SK-N-SH treated with all-trans-retinoic acid at 6 μM for 48 hours (cell line): ENCODE measurements around the gene UHMK1.

ENCODE experiments used
- ATAC-seq: fragments of 200-7000 bp; cut with Tn5 transposase; 3 replicates; pipeline ENCODE4 v1.9.1; 2020; ENCODE audit warnings: mild to moderate bottlenecking, moderate library complexity
- ARNTL ChIP-seq: fragments of 450-650 bp; formaldehyde crosslinking; IDR thresholded peaks from 2 replicates; pipeline ENCODE4 v1.5.0; 2020; ENCODE audit warnings: low read depth, mild to moderate bottlenecking, moderate library complexity, borderline replicate concordance
- BACH2 ChIP-seq: fragments of 250-450 bp; sonication (Bioruptor Pico); IDR thresholded peaks from 2 replicates; pipeline ENCODE4 v1.9.0; 2021; ENCODE audit warnings: mild to moderate bottlenecking, borderline replicate concordance
- CSDC2 ChIP-seq: fragments of 250-450 bp; sonication (Bioruptor Pico); IDR thresholded peaks from 2 replicates; pipeline ENCODE4 v1.5.0; 2020; ENCODE audit warnings: mild to moderate bottlenecking, moderate library complexity
- ESRRG ChIP-seq: fragments of 250-450 bp; sonication (Bioruptor Pico); IDR thresholded peaks from 2 replicates; pipeline ENCODE4 v1.6.1; 2021; ENCODE audit warnings: mild to moderate bottlenecking
- GLIS3 ChIP-seq: fragments of 250-450 bp; sonication (Bioruptor Pico); IDR thresholded peaks from 2 replicates; pipeline ENCODE4 v1.5.0; 2020; ENCODE audit warnings: mild to moderate bottlenecking, moderate library complexity
- ISL1 ChIP-seq: fragments of 250-450 bp; sonication (Bioruptor Pico); IDR thresholded peaks from 2 replicates; pipeline ENCODE4 v2.1.2; 2022; ENCODE audit warnings: mild to moderate bottlenecking, moderate library complexity
- OSR1 ChIP-seq: fragments of 250-450 bp; sonication (Bioruptor Pico); IDR thresholded peaks from 2 replicates; pipeline ENCODE4 v1.8.0; 2022; ENCODE audit warnings: moderate library complexity, mild to moderate bottlenecking, inconsistent platforms
- PPARA ChIP-seq: fragments of 250-450 bp; sonication (Bioruptor Pico); IDR thresholded peaks from 2 replicates; pipeline ENCODE4 v1.5.0; 2020; ENCODE audit warnings: mild to moderate bottlenecking, borderline replicate concordance
- RARB ChIP-seq: fragments of 250-450 bp; sonication (Bioruptor Pico); IDR thresholded peaks from 2 replicates; pipeline ENCODE4 v1.8.0; 2021; ENCODE audit warnings: mild to moderate bottlenecking, moderate library complexity
- SNAI2 ChIP-seq: fragments of 250-450 bp; sonication (Bioruptor Pico); IDR thresholded peaks from 2 replicates; pipeline ENCODE4 v1.5.0; 2020; ENCODE audit warnings: mild to moderate bottlenecking, moderate library complexity
- TCF4 ChIP-seq: fragments of 250-450 bp; sonication (Bioruptor Pico); IDR thresholded peaks from 2 replicates; pipeline ENCODE4 v1.8.0; 2021; ENCODE audit warnings: mild to moderate bottlenecking, moderate library complexity, borderline replicate concordance
- TOX ChIP-seq: fragments of 250-450 bp; sonication (Bioruptor Pico); IDR thresholded peaks from 2 replicates; pipeline ENCODE4 v1.8.0; 2021; ENCODE audit warnings: mild to moderate bottlenecking, moderate library complexity, borderline replicate concordance
- ZC3H10 ChIP-seq: fragments of 250-450 bp; sonication (Bioruptor Pico); IDR thresholded peaks from 2 replicates; pipeline ENCODE4 v1.5.1; 2021; ENCODE audit warnings: mild to moderate bottlenecking, moderate library complexity
- ZFP3 ChIP-seq: fragments of 250-450 bp; sonication (Bioruptor Pico); IDR thresholded peaks from 2 replicates; pipeline ENCODE4 v1.5.0; 2020; ENCODE audit warnings: mild to moderate bottlenecking, moderate library complexity
- ZFP30 ChIP-seq: fragments of 450-650 bp; formaldehyde crosslinking; IDR thresholded peaks from 2 replicates; pipeline ENCODE4 v1.5.0; 2022; ENCODE audit warnings: mild to moderate bottlenecking, moderate library complexity
- ZNF565 ChIP-seq: fragments of 450-650 bp; formaldehyde crosslinking; conservative IDR thresholded peaks from 2 replicates; pipeline ENCODE4 v1.5.0; 2020; ENCODE audit warnings: low read depth, mild to moderate bottlenecking, moderate library complexity
- ZNF70 ChIP-seq: fragments of 450-650 bp; formaldehyde crosslinking; IDR thresholded peaks from 2 replicates; pipeline ENCODE4 v1.5.0; 2020; ENCODE audit warnings: mild to moderate bottlenecking, moderate library complexity
- ZNF8 ChIP-seq: fragments of 450-650 bp; formaldehyde crosslinking; IDR thresholded peaks from 2 replicates; pipeline ENCODE4 v1.5.0; 2020; ENCODE audit warnings: mild to moderate bottlenecking, moderate library complexity
- TF ChIP-seq, protein P1 (sequence below): fragments of 250-450 bp; sonication (Bioruptor Pico); IDR thresholded peaks from 2 replicates; pipeline ENCODE4 v1.5.1; 2021; ENCODE audit warnings: mild to moderate bottlenecking, moderate library complexity
- TF ChIP-seq, protein P2 (sequence below): fragments of 250-450 bp; sonication (Bioruptor Pico); IDR thresholded peaks from 2 replicates; pipeline ENCODE4 v1.5.0; 2020; ENCODE audit warnings: mild to moderate bottlenecking, moderate library complexity
- TF ChIP-seq, protein P3 (sequence below): fragments of 250-450 bp; sonication (Bioruptor Pico); IDR thresholded peaks from 2 replicates; pipeline ENCODE4 v1.5.1; 2020; ENCODE audit warnings: low read depth, mild to moderate bottlenecking, moderate library complexity
- TF ChIP-seq, protein P4 (sequence below): fragments of 250-450 bp; sonication (Bioruptor Pico); IDR thresholded peaks from 2 replicates; pipeline ENCODE4 v1.8.0; 2021; ENCODE audit warnings: low read depth, mild to moderate bottlenecking, moderate library complexity, borderline replicate concordance
- TF ChIP-seq, protein P5 (sequence below): fragments of 250-450 bp; sonication (Bioruptor Pico); IDR thresholded peaks from 2 replicates; pipeline ENCODE4 v1.8.0; 2020; ENCODE audit warnings: mild to moderate bottlenecking, moderate library complexity, borderline replicate concordance

UHMK1 gene

DNA sequence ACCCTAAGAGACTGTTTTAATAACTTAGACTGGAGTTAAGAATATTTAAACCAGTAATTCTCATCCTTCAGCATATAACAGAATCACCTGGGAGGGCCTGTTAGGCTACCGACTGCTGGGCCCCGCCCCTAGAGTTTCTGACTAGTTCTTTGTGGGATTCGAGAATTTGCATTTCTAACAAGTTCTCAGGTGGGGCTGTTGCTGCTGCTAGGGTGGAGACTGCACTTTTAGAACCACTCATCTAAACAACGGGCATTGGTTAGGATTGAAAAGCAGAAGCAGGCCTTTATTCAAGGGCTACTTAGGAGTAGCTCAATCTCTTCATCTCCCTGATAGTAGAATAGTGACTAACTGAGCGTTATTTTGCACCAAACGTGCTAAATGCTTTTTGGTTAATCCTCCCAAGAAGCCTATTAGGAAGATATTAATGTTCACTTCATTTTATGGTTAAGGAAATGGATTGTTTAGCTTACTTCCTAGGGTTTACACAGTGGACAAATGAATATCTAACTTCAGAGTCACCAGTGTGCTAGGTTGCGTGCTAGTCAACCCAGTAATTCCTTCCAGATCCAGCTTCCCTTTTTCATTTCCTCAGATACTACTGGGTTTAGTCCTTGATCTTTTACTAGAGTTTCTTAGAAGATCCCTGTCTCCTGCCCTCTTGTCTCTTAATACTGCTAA lies 32.8 kb downstream of the UHMK1 start:
- ATAC-seq: no peak
- TF ChIP-seq, protein P1, sequence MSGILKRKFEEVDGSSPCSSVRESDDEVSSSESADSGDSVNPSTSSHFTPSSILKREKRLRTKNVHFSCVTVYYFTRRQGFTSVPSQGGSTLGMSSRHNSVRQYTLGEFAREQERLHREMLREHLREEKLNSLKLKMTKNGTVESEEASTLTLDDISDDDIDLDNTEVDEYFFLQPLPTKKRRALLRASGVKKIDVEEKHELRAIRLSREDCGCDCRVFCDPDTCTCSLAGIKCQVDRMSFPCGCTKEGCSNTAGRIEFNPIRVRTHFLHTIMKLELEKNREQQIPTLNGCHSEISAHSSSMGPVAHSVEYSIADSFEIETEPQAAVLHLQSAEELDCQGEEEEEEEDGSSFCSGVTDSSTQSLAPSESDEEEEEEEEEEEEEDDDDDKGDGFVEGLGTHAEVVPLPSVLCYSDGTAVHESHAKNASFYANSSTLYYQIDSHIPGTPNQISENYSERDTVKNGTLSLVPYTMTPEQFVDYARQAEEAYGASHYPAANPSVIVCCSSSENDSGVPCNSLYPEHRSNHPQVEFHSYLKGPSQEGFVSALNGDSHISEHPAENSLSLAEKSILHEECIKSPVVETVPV (CRISPR knock-in tag): no peak
- TF ChIP-seq OSR1 (no peak), ZNF70 (CRISPR knock-in tag) (no peak), RARB (no peak), GLIS3 (CRISPR knock-in tag) (no peak), BACH2 (no peak), ZNF8 (no peak), TCF4 (CRISPR knock-in tag) (no peak), ISL1 (CRISPR knock-in tag) (no peak), PPARA (CRISPR knock-in tag) (no peak), CSDC2 (CRISPR knock-in tag) (no peak), ZFP3 (CRISPR knock-in tag) (no peak), SNAI2 (CRISPR knock-in tag) (no peak), ZFP30 (CRISPR knock-in tag) (no peak), ZC3H10 (CRISPR knock-in tag) (no peak), ARNTL (no peak)
- TF ChIP-seq, protein P2, sequence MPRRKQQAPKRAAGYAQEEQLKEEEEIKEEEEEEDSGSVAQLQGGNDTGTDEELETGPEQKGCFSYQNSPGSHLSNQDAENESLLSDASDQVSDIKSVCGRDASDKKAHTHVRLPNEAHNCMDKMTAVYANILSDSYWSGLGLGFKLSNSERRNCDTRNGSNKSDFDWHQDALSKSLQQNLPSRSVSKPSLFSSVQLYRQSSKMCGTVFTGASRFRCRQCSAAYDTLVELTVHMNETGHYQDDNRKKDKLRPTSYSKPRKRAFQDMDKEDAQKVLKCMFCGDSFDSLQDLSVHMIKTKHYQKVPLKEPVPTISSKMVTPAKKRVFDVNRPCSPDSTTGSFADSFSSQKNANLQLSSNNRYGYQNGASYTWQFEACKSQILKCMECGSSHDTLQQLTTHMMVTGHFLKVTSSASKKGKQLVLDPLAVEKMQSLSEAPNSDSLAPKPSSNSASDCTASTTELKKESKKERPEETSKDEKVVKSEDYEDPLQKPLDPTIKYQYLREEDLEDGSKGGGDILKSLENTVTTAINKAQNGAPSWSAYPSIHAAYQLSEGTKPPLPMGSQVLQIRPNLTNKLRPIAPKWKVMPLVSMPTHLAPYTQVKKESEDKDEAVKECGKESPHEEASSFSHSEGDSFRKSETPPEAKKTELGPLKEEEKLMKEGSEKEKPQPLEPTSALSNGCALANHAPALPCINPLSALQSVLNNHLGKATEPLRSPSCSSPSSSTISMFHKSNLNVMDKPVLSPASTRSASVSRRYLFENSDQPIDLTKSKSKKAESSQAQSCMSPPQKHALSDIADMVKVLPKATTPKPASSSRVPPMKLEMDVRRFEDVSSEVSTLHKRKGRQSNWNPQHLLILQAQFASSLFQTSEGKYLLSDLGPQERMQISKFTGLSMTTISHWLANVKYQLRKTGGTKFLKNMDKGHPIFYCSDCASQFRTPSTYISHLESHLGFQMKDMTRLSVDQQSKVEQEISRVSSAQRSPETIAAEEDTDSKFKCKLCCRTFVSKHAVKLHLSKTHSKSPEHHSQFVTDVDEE: no peak
- TF ChIP-seq, protein P3, sequence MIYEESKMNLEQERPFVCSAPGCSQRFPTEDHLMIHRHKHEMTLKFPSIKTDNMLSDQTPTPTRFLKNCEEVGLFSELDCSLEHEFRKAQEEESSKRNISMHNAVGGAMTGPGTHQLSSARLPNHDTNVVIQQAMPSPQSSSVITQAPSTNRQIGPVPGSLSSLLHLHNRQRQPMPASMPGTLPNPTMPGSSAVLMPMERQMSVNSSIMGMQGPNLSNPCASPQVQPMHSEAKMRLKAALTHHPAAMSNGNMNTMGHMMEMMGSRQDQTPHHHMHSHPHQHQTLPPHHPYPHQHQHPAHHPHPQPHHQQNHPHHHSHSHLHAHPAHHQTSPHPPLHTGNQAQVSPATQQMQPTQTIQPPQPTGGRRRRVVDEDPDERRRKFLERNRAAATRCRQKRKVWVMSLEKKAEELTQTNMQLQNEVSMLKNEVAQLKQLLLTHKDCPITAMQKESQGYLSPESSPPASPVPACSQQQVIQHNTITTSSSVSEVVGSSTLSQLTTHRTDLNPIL (CRISPR knock-in tag): no peak
- TF ChIP-seq, protein P4, sequence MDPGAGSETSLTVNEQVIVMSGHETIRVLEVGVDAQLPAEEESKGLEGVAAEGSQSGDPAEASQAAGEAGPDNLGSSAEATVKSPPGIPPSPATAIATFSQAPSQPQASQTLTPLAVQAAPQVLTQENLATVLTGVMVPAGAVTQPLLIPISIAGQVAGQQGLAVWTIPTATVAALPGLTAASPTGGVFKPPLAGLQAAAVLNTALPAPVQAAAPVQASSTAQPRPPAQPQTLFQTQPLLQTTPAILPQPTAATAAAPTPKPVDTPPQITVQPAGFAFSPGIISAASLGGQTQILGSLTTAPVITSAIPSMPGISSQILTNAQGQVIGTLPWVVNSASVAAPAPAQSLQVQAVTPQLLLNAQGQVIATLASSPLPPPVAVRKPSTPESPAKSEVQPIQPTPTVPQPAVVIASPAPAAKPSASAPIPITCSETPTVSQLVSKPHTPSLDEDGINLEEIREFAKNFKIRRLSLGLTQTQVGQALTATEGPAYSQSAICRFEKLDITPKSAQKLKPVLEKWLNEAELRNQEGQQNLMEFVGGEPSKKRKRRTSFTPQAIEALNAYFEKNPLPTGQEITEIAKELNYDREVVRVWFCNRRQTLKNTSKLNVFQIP: no peak
- TF ChIP-seq, protein P5, sequence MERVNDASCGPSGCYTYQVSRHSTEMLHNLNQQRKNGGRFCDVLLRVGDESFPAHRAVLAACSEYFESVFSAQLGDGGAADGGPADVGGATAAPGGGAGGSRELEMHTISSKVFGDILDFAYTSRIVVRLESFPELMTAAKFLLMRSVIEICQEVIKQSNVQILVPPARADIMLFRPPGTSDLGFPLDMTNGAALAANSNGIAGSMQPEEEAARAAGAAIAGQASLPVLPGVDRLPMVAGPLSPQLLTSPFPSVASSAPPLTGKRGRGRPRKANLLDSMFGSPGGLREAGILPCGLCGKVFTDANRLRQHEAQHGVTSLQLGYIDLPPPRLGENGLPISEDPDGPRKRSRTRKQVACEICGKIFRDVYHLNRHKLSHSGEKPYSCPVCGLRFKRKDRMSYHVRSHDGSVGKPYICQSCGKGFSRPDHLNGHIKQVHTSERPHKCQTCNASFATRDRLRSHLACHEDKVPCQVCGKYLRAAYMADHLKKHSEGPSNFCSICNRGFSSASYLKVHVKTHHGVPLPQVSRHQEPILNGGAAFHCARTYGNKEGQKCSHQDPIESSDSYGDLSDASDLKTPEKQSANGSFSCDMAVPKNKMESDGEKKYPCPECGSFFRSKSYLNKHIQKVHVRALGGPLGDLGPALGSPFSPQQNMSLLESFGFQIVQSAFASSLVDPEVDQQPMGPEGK: no peak

DNA sequence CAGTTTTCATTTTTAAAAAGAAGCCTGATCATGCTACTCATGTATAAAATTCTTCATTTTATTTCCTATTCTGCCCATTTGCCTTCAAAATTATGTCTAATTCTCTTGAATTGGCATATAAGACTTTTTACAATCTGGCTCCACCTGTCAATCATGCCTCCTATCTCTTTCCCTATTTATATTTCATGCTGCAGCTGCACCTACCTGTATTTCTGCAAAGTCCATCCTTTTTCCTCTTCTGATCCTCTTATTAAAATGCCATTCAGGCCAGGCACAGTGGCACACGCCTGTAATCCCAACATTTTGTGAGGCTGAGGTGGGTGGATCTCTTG lies 33.3 kb downstream of the UHMK1 start:
- ATAC-seq: no peak
- no peak for TF ChIP-seq ZFP3 (CRISPR knock-in tag)
- TF ChIP-seq ZNF565 (CRISPR knock-in tag): no peak
- TF ChIP-seq ISL1 (CRISPR knock-in tag): no peak
- TF ChIP-seq ARNTL: no peak
- TF ChIP-seq ZNF70 (CRISPR knock-in tag): no peak
- no peak for TF ChIP-seq ESRRG (CRISPR knock-in tag)
- TF ChIP-seq, protein P4: no peak
- TF ChIP-seq, protein P3 (CRISPR knock-in tag): no peak
- TF ChIP-seq ZFP30 (CRISPR knock-in tag): no peak
- no peak for TF ChIP-seq RARB
- no peak for TF ChIP-seq OSR1
- TF ChIP-seq SNAI2 (CRISPR knock-in tag): no peak
- no peak for TF ChIP-seq BACH2
- TF ChIP-seq ZC3H10 (CRISPR knock-in tag): no peak
- TF ChIP-seq, protein P2: no peak
- no peak for TF ChIP-seq TCF4 (CRISPR knock-in tag)
- TF ChIP-seq TOX: no peak
- TF ChIP-seq PPARA (CRISPR knock-in tag): no peak
- no peak for TF ChIP-seq ZNF8
